Fibroblast of mammary gland (primary cell): ENCODE data around the gene NTN3.
A peak's percentile ranks its signal among the peaks of the same experiment; 100 is the strongest.

ENCODE experiments used
- DNase-seq: peaks from one replicate; pipeline ENCODE4 v3.0.0-alpha.2; 2010; ENCODE audit warnings: low read depth
- H3K4me3 ChIP-seq: 2 replicates; pipeline ENCODE4 v1.5.1; 2011; ENCODE audit warnings: low read depth, mild to moderate bottlenecking, low read length, moderate library complexity; ENCODE audit not compliant: control insufficient read depth
- TF ChIP-seq, protein P1 (sequence below): conservative IDR thresholded peaks from 2 replicates; pipeline ENCODE4 v1.5.1; 2011; ENCODE audit warnings: low read depth, low read length, inconsistent platforms; ENCODE audit not compliant: control insufficient read depth, insufficient read depth

Gene NTN3

DNA sequence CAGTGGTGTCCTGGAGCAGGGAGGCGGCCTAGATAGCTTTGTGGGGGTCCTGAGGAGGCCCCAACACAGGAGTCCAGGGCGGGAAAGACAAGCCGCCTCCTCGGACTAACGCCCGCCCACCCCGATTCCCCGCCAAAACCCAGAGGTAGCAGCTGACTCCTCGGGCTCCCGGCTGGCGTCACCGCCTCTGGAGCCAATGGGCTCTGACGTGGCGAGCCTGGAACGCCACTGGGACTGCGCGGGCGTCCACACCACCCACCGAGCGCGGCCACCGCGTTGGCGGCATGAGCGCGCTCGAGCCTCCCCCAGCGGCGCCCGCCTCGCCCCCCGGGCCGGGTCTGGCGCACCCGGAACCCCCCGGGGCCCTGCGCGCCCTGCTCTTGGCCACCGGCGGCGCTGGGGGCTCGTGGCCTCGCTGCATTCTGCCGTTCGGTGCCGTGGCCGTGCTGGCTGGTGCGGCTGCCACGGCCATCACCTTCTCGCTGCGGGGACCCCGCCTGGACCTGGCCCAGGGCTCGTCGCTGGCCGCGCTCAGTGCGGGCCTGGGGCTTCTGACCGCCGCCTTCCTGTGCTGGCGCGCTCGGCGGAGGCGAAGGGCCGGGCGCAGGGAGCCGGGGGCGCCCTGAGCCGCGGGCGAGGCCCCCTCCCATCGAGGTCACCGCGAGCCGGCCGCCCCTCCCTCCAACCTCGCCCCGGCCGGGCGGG, 3.4 kb upstream of the NTN3 start:
- TF ChIP-seq, protein P1, sequence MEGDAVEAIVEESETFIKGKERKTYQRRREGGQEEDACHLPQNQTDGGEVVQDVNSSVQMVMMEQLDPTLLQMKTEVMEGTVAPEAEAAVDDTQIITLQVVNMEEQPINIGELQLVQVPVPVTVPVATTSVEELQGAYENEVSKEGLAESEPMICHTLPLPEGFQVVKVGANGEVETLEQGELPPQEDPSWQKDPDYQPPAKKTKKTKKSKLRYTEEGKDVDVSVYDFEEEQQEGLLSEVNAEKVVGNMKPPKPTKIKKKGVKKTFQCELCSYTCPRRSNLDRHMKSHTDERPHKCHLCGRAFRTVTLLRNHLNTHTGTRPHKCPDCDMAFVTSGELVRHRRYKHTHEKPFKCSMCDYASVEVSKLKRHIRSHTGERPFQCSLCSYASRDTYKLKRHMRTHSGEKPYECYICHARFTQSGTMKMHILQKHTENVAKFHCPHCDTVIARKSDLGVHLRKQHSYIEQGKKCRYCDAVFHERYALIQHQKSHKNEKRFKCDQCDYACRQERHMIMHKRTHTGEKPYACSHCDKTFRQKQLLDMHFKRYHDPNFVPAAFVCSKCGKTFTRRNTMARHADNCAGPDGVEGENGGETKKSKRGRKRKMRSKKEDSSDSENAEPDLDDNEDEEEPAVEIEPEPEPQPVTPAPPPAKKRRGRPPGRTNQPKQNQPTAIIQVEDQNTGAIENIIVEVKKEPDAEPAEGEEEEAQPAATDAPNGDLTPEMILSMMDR: no peak
- DNase-seq: peak; percentile 78
- peak overlapping the region; percentile 12 for H3K4me3 ChIP-seq

DNA sequence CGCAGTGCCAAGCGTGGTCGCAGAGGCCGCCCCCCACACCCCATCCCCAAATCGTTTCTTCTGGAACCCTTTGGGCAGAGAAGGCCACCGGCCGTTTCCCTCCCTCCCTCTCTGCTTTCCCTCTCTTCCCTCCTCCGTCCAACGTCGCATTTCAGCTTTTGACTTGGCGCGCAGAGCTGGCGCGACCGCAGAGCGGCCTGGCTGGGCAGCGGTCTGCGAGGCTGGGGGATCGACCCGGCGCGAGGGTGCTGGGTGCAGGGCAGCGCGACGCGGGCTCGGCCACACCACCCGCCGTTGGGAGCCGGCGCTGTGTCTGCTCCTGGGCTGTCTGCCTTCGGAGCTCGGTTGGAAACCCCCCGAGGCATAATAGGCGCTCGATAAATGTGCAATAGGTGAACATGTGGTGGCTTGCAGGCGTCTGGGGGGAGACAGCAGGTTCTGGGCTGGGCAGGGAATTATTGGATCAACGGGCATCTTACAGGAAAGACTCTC, 2.8 kb upstream of the NTN3 start:
- TF ChIP-seq, protein P1: no peak
- peak overlapping the region; percentile 24 for H3K4me3 ChIP-seq
- DNase-seq: no peak

DNA sequence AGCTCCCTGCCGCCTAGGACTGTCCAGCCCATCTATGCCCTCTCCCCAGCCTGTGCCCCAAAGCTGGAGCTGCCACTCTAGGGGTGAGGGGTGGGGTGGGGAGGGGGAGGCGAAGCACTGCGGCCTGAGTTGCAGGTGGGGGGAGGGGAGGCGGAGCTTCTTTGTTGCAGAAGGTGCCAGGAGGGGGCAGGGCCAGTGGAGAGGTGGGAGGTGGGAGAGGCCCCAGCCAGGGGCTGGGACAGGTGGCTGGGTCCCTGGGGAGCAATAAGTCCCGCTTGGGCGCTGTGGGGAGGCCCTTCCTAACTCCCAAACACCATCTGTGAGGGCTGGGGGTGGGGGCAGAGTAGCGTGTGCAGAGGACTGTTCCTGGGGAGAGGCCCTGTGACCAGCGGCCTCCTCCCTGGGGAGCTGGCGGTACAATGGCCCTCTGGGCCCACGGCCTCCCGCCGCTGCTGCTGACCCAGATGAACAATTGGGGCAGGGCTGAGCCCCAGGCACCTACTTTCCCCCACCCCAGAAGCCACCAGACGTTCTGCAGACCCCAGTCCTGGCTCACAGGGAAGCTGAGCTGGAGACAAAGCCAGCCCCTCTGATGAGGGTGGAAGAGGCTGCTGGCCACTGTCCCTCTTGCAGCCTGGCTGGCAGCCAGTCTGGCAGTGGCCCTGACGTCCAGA, 2.2 kb upstream of the NTN3 start:
- DNase-seq: no peak
- TF ChIP-seq, protein P1: no peak
- no peak overlapping the region for H3K4me3 ChIP-seq

DNA sequence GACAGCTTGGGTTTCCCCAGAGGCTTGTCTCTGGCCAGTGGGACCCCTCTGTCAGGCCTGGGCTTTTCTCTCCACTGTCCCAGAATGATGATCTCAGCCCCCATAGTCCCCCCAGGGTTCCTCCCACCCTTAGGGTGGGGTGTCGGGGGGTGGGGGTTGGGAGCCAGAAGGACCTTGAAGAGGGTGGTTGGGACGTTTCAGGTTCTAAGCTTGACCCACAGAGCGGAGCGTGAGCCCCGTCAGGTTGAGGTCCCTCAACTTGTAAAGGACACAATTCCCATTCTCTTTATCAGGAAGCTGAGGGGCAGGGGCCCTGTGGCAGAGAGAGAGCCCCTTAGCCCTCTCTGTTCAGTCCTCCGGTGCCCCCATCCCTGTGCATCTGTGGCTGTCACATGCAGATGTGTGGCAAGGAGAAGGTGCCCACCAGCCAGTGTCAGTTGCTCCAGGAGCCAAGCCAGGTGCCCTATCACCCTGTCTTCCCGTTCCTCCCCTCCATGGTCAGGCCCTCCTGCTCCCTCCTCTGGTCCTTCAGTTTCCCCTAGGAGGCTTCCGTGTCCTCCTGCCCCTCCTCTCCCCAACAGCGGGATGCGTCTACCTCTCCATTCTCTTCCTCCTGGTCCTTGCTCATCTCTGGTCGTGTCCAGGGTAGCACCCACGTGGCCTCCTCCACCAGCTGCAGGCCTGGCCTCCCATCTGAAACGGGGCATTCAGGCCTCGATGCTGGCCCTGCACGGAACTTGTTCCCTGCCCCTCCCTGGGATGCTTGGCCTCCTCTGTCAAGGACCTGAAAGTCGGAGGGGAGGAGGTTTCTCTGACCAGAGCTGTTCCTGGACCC, 1.5 kb upstream of the NTN3 start:
- TF ChIP-seq, protein P1: no peak
- no peak overlapping the region for H3K4me3 ChIP-seq
- no peak for DNase-seq

DNA sequence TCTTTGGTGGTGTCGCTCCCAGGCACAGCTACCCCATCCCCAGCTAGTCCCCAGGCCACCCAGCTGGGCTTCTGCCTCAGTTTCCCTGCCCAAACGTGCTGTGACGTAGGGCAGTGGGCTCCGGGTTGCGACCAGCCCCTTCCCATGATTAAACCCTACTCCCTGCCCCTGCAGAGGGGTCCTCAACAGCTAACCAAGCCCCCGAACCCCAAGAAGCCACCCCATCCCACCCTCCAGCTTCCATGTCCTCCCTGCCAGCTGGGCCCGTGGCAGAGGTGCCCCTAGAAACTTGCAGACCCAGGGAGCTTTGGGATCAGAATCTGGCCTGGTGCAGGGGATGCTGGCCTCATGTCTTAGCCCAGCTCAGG, 879 bp upstream of the NTN3 start:
- DNase-seq: no peak
- no peak overlapping the region for H3K4me3 ChIP-seq
- TF ChIP-seq, protein P1: no peak

DNA sequence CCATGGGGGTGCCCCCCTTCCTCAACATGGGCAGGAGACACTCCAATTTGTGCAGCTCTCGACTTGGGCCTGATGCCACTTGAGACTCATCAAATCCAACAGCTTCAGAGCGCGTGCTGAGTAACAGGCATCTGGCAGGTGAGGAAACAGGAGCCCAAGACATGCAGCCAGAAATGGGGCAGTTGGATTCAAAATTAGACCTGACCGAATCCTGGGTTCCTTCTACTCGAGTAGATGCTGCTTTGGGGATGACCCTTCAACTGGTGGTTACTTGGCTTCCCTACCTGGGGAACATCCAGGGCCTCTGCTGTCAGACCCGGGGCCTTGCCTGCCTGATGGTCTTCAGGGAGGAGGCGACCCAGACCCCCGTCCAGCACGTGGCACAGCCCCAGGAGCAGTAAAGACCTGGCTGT, 488 bp upstream of the NTN3 start:
- TF ChIP-seq, protein P1: no peak
- H3K4me3 ChIP-seq: no peak overlapping the region
- no peak for DNase-seq
